Testis (tissue), 2 donors: ENCODE data around the gene MAN1A1.

ENCODE experiments used
- CTCF ChIP-seq, 3 experiments: fragments of 450-650 bp in 2 of 3; fragments of 200-600 bp in 1 of 3; sonication (generic) in 1 of 3; IDR thresholded peaks; one replicate each; pipeline ENCODE4 v1.5.1; 2016 to 2019; ENCODE audit warnings: antibody characterized with exemption in 3 of 3, mild to moderate bottlenecking in 2 of 3, moderate library complexity in 1 of 3
- POLR2A ChIP-seq: fragments of 450-650 bp; IDR thresholded peaks from one replicate; pipeline ENCODE4 v1.6.1; 2017; ENCODE audit warnings: antibody characterized with exemption, mild to moderate bottlenecking, moderate library complexity

DNA sequence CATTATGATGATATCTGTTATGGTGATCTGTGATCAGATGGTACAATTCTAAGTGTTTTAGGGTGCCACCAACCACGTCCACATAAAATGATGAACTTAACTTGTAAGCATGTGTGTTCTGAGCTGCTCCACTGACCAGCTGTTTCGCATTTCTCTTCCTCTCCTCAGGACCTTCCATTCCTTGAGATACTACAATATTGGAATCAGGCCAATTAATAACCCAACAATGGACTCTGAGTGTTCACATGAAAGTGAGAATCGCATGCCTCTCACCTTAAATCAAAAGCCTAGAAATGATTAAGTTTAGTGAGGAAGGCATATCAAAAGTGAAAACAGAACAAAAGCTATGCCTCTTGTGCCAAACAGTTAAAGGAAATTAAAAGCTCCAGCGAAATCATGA lies 114.6 kb downstream of the MAN1A1 start:
- no peak for TF ChIP-seq CTCF (IDR thresholded peaks at IDR 0.05)
- no peak for TF ChIP-seq POLR2A
